Ishikawa (cell line): ENCODE results near the gene PITPNM1.

ENCODE experiments used
- CEBPB ChIP-seq: IDR thresholded peaks from 2 replicates; pipeline ENCODE4 v1.6.1; 2012
- EGR1 ChIP-seq: IDR thresholded peaks from 2 replicates; pipeline ENCODE4 v1.6.1; 2012
- EP300 ChIP-seq: IDR thresholded peaks from 2 replicates; pipeline ENCODE4 v1.6.1; 2012; ENCODE audit warnings: borderline replicate concordance
- FOXM1 ChIP-seq: IDR thresholded peaks from 2 replicates; pipeline ENCODE4 v1.6.1; 2012; ENCODE audit warnings: low read depth, borderline replicate concordance
- NFIC ChIP-seq: IDR thresholded peaks from 2 replicates; pipeline ENCODE4 v1.6.1; 2012
- ZBTB7A ChIP-seq: IDR thresholded peaks from 2 replicates; pipeline ENCODE4 v1.6.1; 2012; ENCODE audit warnings: low read depth
- TF ChIP-seq, protein P1 (sequence below): IDR thresholded peaks from 2 replicates; pipeline ENCODE4 v1.6.1; 2012
- TF ChIP-seq, protein P2 (sequence below): IDR thresholded peaks from 2 replicates; pipeline ENCODE4 v1.6.1; 2012
- TF ChIP-seq, protein P3 (sequence below): IDR thresholded peaks from 2 replicates; pipeline ENCODE4 v1.6.1; 2012; ENCODE audit warnings: low read depth, mild to moderate bottlenecking

DNA sequence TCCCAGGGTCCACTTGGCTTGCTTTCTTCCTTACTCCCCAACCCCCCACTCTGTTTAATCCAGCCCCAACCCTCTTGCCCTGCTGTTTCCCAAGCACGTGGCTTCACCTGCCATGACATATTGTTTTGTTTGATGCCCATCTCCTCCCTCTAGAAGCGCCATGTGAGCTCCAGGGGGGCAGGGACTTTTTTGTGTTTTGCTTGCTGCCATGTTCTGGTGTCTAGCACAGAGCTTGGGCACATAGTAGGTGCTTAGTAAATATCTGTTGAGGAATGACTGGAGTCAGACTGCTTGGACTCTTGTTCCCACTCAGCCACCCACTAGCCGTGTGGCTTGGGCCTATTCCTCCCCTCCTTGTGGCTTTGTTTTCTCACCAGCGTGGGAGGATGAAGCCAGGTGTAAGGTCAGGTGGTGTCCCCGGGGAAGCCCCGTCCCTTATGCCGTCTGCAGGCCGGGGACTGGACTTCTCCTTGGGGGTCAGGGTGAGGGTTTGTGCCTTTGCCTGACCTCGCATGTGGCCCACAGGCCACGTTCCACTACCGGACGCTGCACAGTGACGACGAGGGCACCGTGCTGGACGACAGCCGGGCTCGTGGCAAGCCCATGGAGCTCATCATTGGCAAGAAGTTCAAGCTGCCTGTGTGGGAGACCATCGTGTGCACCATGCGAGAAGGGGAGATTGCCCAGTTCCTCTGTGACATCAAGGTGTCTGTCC, 18.5 kb downstream of the PITPNM1 start:
- TF ChIP-seq EP300 = no peak
- no peak for TF ChIP-seq ZBTB7A
- TF ChIP-seq NFIC = no peak
- TF ChIP-seq, protein P1, sequence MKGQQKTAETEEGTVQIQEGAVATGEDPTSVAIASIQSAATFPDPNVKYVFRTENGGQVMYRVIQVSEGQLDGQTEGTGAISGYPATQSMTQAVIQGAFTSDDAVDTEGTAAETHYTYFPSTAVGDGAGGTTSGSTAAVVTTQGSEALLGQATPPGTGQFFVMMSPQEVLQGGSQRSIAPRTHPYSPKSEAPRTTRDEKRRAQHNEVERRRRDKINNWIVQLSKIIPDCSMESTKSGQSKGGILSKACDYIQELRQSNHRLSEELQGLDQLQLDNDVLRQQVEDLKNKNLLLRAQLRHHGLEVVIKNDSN = no peak
- no peak for TF ChIP-seq FOXM1
- TF ChIP-seq EGR1 = no peak
- TF ChIP-seq, protein P2, sequence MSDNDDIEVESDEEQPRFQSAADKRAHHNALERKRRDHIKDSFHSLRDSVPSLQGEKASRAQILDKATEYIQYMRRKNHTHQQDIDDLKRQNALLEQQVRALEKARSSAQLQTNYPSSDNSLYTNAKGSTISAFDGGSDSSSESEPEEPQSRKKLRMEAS = no peak
- TF ChIP-seq CEBPB = no peak
- TF ChIP-seq, protein P3, sequence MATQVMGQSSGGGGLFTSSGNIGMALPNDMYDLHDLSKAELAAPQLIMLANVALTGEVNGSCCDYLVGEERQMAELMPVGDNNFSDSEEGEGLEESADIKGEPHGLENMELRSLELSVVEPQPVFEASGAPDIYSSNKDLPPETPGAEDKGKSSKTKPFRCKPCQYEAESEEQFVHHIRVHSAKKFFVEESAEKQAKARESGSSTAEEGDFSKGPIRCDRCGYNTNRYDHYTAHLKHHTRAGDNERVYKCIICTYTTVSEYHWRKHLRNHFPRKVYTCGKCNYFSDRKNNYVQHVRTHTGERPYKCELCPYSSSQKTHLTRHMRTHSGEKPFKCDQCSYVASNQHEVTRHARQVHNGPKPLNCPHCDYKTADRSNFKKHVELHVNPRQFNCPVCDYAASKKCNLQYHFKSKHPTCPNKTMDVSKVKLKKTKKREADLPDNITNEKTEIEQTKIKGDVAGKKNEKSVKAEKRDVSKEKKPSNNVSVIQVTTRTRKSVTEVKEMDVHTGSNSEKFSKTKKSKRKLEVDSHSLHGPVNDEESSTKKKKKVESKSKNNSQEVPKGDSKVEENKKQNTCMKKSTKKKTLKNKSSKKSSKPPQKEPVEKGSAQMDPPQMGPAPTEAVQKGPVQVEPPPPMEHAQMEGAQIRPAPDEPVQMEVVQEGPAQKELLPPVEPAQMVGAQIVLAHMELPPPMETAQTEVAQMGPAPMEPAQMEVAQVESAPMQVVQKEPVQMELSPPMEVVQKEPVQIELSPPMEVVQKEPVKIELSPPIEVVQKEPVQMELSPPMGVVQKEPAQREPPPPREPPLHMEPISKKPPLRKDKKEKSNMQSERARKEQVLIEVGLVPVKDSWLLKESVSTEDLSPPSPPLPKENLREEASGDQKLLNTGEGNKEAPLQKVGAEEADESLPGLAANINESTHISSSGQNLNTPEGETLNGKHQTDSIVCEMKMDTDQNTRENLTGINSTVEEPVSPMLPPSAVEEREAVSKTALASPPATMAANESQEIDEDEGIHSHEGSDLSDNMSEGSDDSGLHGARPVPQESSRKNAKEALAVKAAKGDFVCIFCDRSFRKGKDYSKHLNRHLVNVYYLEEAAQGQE = no peak
